ENCODE results near the gene RAB15.

The RAB15 gene

GRCh38 chr14:64971943-64972791, at the start of gene RAB15:
Gene RAB15, minus strand, starts transcription at chr14:64972336. Its CDS starts 260 bp downstream, at chr14:64972076.
- Mint-ChIP-seq H3K27ac (no peak within 1 kb of the TSS), H3K36me3 (ENCODE audit: low read depth) (no peaks in the 10 kb centered on the region), H3K4me1 (peaks cover 11% of the 10 kb centered on the region)

DNA sequence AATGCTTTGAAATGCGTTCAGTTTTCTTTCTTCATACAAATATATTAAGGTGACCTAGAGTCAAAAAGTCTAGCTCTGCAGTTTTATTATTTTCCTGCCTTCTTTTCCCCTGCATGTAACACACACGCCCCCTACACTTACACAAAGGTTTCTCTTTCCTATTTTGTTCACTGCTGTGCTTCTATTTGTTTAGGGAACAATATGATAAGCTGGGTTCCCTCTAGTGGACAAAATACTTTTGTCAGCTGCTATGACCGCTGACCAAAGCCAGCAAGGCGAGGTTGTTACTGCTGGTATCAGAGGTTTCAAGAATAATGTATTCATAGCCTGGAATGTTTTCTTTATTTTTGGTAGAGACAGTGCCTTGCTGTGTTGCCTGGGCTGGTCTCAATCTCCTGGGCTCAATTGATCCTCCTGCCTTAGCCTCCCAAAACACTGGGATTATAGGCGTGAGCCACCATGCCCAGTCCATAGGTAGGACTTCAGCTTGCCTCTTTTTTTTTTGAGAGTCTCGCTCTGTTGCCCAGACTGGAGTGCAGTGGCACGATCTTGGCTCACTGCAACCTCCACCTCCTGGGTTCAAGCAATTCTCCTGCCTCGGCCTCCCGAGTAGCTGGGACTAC, 47.9 kb upstream of the RAB15 start:
- Mint-ChIP-seq H3K4me3 (no peak overlapping the region), H3K27ac (no peak overlapping the region), H3K4me1 (no peaks in the 10 kb centered on the region), H3K27me3 (no peaks in the 10 kb centered on the region), H3K9me3 (no peaks in the 10 kb centered on the region), H3K36me3 (ENCODE audit: low read depth) (peaks cover 15% of the 10 kb centered on the region)
- DNase-seq (no peak), ATAC-seq (no peak)

More at GRCh38 chr14:64971943-64972791, at the start of gene RAB15:
- DNase-seq (peak; percentile 42), ATAC-seq (peak; percentile 65)
- Mint-ChIP-seq H3K27me3 (peaks cover 5% of the 10 kb centered on the region), H3K4me3 (peak within 1 kb of the TSS; percentile 72), H3K9me3 (no peaks in the 10 kb centered on the region)

DNA sequence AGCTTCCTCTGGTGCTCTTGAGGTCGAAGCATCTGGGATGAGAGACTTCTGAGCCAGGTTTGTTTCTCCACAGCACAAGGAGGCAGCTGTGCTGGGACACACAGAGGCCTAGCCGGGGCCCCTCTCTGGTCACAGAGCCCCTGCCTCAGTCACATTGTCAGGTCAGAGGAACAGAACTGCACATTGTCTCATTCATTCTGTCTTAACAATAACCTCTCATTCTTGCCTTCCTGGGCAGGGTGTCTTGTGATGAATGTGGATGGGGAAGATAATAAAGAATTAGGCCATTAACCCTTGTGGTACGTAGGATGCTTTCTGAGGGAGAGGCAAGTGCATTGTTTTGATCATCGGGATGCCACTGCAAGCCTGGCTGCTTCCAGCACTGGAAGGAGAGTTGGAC, 44.3 kb upstream of the RAB15 start:
- Mint-ChIP-seq H3K27me3 (no peaks in the 10 kb centered on the region), H3K4me3 (no peak overlapping the region), H3K36me3 (ENCODE audit: low read depth) (peaks cover 18% of the 10 kb centered on the region), H3K4me1 (no peaks in the 10 kb centered on the region), H3K9me3 (no peaks in the 10 kb centered on the region), H3K27ac (no peak overlapping the region)
- DNase-seq (no peak), ATAC-seq (no peak)

- H3K4me3 Mint-ChIP-seq = no peak overlapping the region
- H3K36me3 Mint-ChIP-seq (ENCODE audit: low read depth) = peaks cover 21% of the 10 kb centered on the region
- H3K27me3 Mint-ChIP-seq = no peaks in the 10 kb centered on the region
- DNase-seq (no peak), ATAC-seq (no peak)
- H3K9me3 Mint-ChIP-seq = no peaks in the 10 kb centered on the region
- no peaks in the 10 kb centered on the region for H3K4me1 Mint-ChIP-seq
- no peak overlapping the region for H3K27ac Mint-ChIP-seq
Observed at GRCh38 chr14:65015391-65015790, 43.3 kb upstream of the RAB15 start.

DNA sequence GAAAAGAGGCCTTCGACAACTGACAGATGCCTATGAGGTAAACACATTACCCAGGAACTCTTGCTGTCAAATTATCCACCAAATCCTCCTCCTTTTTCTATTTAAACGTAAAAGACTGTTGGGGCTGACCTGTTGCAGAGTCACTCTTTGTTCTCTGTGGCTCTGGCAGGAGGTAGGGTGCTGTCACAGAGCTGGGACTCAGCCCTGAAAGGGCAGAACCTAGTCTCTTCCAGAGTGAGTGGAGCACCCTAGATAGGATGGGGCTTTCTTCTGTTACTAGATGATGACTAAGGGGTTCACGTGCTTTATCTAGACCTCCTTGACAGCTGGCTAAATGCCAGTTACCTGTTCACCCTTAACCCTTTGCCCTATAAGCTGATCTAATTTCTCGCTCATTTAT, 40.2 kb upstream of the RAB15 start:
- Mint-ChIP-seq H3K27me3 (no peaks in the 10 kb centered on the region), H3K4me3 (no peak overlapping the region), H3K27ac (no peak overlapping the region), H3K4me1 (no peaks in the 10 kb centered on the region), H3K36me3 (ENCODE audit: low read depth) (peaks cover 21% of the 10 kb centered on the region), H3K9me3 (no peaks in the 10 kb centered on the region)
- ATAC-seq (no peak), DNase-seq (no peak)

DNA sequence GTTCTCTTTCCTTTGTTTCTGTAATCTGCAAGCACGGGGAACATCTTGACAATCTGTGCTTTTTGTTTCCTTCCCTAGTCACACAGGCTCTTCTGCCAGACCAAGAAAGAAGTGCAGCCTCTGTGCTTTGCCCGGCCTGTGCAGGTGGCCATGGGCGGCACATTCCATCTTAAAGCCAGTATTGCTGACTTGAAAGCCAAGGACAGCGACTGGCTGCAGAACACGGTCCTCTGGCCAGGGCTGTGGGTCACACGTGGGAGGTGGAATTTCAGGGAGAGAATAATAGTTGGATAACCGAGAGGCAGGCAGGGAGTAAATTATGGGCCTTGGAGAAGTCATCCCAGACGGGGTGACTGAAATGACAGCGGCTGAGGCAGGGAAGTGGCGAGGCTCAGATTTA, 39.4 kb upstream of the RAB15 start:
- Mint-ChIP-seq H3K4me3 (no peak overlapping the region), H3K9me3 (no peaks in the 10 kb centered on the region), H3K27ac (no peak overlapping the region), H3K4me1 (no peaks in the 10 kb centered on the region), H3K27me3 (no peaks in the 10 kb centered on the region), H3K36me3 (ENCODE audit: low read depth) (peaks cover 19% of the 10 kb centered on the region)
- DNase-seq = no peak
- ATAC-seq = no peak

GRCh38 chr14:65010211-65010931, 38.2 kb upstream of the RAB15 start:
- Mint-ChIP-seq H3K4me1 (peaks cover 2% of the 10 kb centered on the region), H3K27me3 (no peaks in the 10 kb centered on the region), H3K9me3 (no peaks in the 10 kb centered on the region), H3K36me3 (ENCODE audit: low read depth) (peaks cover 14% of the 10 kb centered on the region), H3K27ac (no peak overlapping the region), H3K4me3 (no peak overlapping the region)
- ATAC-seq = no peak
- no peak for DNase-seq

GRCh38 chr14:65007202-65007601, 35.1 kb upstream of the RAB15 start:
- Mint-ChIP-seq H3K27me3 (no peaks in the 10 kb centered on the region), H3K4me3 (no peak overlapping the region), H3K36me3 (ENCODE audit: low read depth) (peaks cover 14% of the 10 kb centered on the region), H3K27ac (no peak overlapping the region), H3K4me1 (peaks cover 19% of the 10 kb centered on the region), H3K9me3 (no peaks in the 10 kb centered on the region)
- ATAC-seq (no peak), DNase-seq (no peak)

GRCh38 chr14:65006261-65006721, 34.2 kb upstream of the RAB15 start:
- H3K36me3 Mint-ChIP-seq (ENCODE audit: low read depth) = peaks cover 10% of the 10 kb centered on the region
- H3K4me1 Mint-ChIP-seq = peaks cover 26% of the 10 kb centered on the region
- DNase-seq = no peak
- ATAC-seq = no peak
- no peak overlapping the region for H3K27ac Mint-ChIP-seq
- H3K4me3 Mint-ChIP-seq = no peak overlapping the region
- no peaks in the 10 kb centered on the region for H3K27me3 Mint-ChIP-seq
- H3K9me3 Mint-ChIP-seq = no peaks in the 10 kb centered on the region

GRCh38 chr14:65003394-65003793, 31.3 kb upstream of the RAB15 start:
- Mint-ChIP-seq H3K27me3 (no peaks in the 10 kb centered on the region), H3K4me1 (peaks cover 40% of the 10 kb centered on the region), H3K9me3 (no peaks in the 10 kb centered on the region), H3K36me3 (ENCODE audit: low read depth) (peaks cover 9% of the 10 kb centered on the region), H3K27ac (peak overlapping the region; percentile 40), H3K4me3 (no peak overlapping the region)
- no peak for DNase-seq
- ATAC-seq = peak; percentile 39

- peaks cover 9% of the 10 kb centered on the region for H3K36me3 Mint-ChIP-seq (ENCODE audit: low read depth)
- H3K27me3 Mint-ChIP-seq = no peaks in the 10 kb centered on the region
- no peak overlapping the region for H3K4me3 Mint-ChIP-seq
- DNase-seq (no peak), ATAC-seq (no peak)
- no peaks in the 10 kb centered on the region for H3K9me3 Mint-ChIP-seq
- peaks cover 46% of the 10 kb centered on the region for H3K4me1 Mint-ChIP-seq
- H3K27ac Mint-ChIP-seq = peak overlapping the region; percentile 40
Observed at GRCh38 chr14:65002586-65003210, 30.6 kb upstream of the RAB15 start.

DNA sequence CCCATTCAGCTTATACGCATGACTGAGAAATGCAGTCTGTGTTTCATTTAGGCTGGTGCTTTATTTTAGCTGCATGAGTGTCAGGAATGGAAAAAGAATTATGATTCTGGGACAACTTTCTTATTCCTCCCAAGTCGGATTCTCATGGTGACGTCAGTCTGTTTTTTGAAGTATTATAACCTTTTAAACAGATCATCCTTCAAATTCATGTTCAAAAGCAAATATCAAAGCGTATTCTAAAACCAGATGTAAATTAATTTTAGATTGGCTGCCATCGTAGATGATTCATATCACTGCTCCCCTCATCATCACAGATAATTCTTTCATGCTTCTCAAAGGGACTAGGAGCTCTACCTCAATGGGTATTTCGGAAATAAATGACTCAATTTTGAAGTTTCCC, 29.6 kb upstream of the RAB15 start:
- no peak for ATAC-seq
- peaks cover 10% of the 10 kb centered on the region for H3K36me3 Mint-ChIP-seq (ENCODE audit: low read depth)
- no peaks in the 10 kb centered on the region for H3K9me3 Mint-ChIP-seq
- peaks cover 55% of the 10 kb centered on the region for H3K4me1 Mint-ChIP-seq
- DNase-seq = no peak
- H3K27ac Mint-ChIP-seq = no peak overlapping the region
- H3K27me3 Mint-ChIP-seq = no peaks in the 10 kb centered on the region
- H3K4me3 Mint-ChIP-seq = no peak overlapping the region

DNA sequence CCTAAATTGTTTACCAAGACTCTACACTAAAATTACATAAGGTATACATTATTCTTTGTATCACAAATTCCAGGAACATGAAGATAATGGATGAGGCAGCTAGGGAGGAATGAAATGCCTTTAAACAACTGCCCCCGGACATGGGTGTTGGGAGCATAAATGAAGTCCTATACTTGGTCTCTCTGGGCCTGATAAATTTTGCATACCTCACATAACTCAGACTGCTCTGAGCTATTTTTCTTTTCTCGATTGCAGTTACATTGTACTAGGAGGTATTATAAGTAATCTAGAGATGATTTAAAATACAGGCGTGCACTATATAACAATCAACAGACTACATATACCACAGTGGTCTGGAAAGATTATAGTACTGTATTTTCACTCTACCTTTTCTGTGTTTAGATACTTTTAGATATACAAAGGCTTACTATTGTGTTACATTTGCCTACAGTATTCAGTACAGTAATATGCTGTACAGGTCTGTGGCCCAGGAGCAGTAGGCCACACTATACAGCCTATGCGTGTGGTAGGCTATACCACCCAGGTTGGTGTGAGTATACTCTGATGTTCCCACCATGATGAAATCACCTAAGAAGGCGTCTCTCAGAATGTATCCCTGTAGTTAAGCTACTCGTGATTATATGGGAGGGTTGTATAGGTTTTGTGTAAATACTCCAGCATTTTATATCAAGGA, 28.9 kb upstream of the RAB15 start:
- ATAC-seq = no peak
- Mint-ChIP-seq H3K4me3 (no peak overlapping the region), H3K4me1 (peaks cover 55% of the 10 kb centered on the region), H3K9me3 (no peaks in the 10 kb centered on the region), H3K27ac (no peak overlapping the region), H3K36me3 (ENCODE audit: low read depth) (peaks cover 8% of the 10 kb centered on the region), H3K27me3 (no peaks in the 10 kb centered on the region)
- no peak for DNase-seq

DNA sequence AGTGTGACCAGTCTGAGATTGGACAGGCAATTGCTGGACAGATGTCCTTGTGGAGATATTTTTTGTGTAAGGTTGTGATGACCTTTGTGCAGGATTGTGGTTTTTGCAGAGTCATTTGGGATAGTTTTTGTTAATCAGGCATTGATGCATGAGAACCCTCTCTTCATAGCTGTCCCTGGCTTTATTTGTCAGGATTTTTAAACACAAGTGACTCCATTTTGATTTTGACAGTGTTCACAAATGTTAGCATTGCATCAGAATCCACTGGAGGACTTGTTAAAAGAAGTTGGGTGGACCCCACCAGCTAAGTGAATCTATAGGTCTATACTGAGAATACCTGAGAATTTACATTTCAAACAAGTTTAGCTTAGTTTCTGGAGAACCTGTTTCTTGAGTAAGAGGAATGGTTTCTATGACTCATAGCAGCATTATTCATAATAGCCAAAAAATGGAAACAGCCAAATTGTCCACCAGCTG, 26.4 kb upstream of the RAB15 start:
- H3K9me3 Mint-ChIP-seq = no peaks in the 10 kb centered on the region
- peak; percentile 60 for ATAC-seq
- no peak for DNase-seq
- no peak overlapping the region for H3K4me3 Mint-ChIP-seq
- H3K27ac Mint-ChIP-seq = peak overlapping the region; percentile 73
- H3K27me3 Mint-ChIP-seq = no peaks in the 10 kb centered on the region
- peaks cover 1% of the 10 kb centered on the region for H3K36me3 Mint-ChIP-seq (ENCODE audit: low read depth)
- H3K4me1 Mint-ChIP-seq = peaks cover 47% of the 10 kb centered on the region

All from activated naive CD8-positive, alpha-beta T cell treated with anti-CD3 and anti-CD28 coated beads, Interleukin-2, amount 50 U/mL, for 24 hours (primary cell).